HepG2 (cell line): ENCODE results near the gene PALM. TPM values are rescaled to one million over a fixed set of nuclear protein-coding genes. Genes with fewer than 3 reads are reported as not detected.
A peak's percentile ranks its signal among the peaks of the same experiment; 100 is the strongest.

Experiments used
- CCDC6 ChIP-seq: sonication (generic); formaldehyde crosslinking; IDR thresholded peaks from 2 replicates; pipeline ENCODE4 v1.8.1; 2022; ENCODE audit warnings: mild to moderate bottlenecking, missing genetic modification reagents, moderate library complexity
- FOSL2 ChIP-seq: sonication (generic); formaldehyde crosslinking; IDR thresholded peaks from 2 replicates; pipeline ENCODE4 v1.4.0; 2020; ENCODE audit warnings: missing genetic modification reagents
- SMARCC2 ChIP-seq: fragments of 450-650 bp; IDR thresholded peaks from 2 replicates; pipeline ENCODE4 v1.6.1; 2017; ENCODE audit warnings: antibody characterized with exemption, mild to moderate bottlenecking
- SOX6 ChIP-seq, 2 experiments: fragments of 450-650 bp in 1 of 2; sonication (generic) in 1 of 2; formaldehyde crosslinking in 1 of 2; IDR thresholded peaks; 2 replicates each; pipeline versions ENCODE4 v1.4.0 to v1.6.1; 2017 to 2020; ENCODE audit warnings: antibody characterized with exemption in 1 of 2, mild to moderate bottlenecking in 1 of 2, missing genetic modification reagents in 1 of 2
- ZFP37 ChIP-seq: sonication (generic); formaldehyde crosslinking; IDR thresholded peaks from 2 replicates; pipeline ENCODE4 v1.4.0; 2020; ENCODE audit warnings: missing genetic modification reagents, borderline replicate concordance
- ZFP41 ChIP-seq: sonication (generic); formaldehyde crosslinking; IDR thresholded peaks from 2 replicates; pipeline ENCODE4 v1.4.0; 2020; ENCODE audit warnings: mild to moderate bottlenecking, missing genetic modification reagents, borderline replicate concordance
- ZFP82 ChIP-seq: sonication (generic); formaldehyde crosslinking; IDR thresholded peaks from 2 replicates; pipeline ENCODE4 v1.5.1; 2020; ENCODE audit warnings: mild to moderate bottlenecking, missing genetic modification reagents, borderline replicate concordance
- ZNF143 ChIP-seq: sonication (generic); formaldehyde crosslinking; IDR thresholded peaks from 2 replicates; pipeline ENCODE4 v1.4.0; 2020; ENCODE audit warnings: missing genetic modification reagents
- ZNF230 ChIP-seq: sonication (generic); formaldehyde crosslinking; IDR thresholded peaks from 2 replicates; pipeline ENCODE4 v1.4.0; 2020; ENCODE audit warnings: mild to moderate bottlenecking, missing genetic modification reagents
- ZNF788 ChIP-seq: sonication (generic); formaldehyde crosslinking; IDR thresholded peaks from 2 replicates; pipeline ENCODE4 v1.5.0; 2020; ENCODE audit warnings: mild to moderate bottlenecking, missing genetic modification reagents, borderline replicate concordance
- polyA plus RNA-seq, 8 experiments: library from polyadenylated mRNA; depleted of rRNA in 3 of 8; stranded (reverse) in 7 of 8; unstranded in 1 of 8; fragments of >200 nt; fragmentation: Illumina TruSeq in 4 of 8; extraction: Trizol in 4 of 8; gene quantifications; 2 replicates each; pipeline versions ENCODE4 v1.2.1 to v1.2.3, GENCODE V29; 2011 to 2016; ENCODE audit warnings: low read depth in 4 of 8, missing spikeins in 1 of 8, mixed read lengths in 1 of 8; ENCODE audit not compliant: insufficient read depth in 1 of 8
- total RNA-seq, 5 experiments: library from RNA; depleted of rRNA; stranded (reverse); fragments of >200 nt; fragmentation: Illumina TruSeq; extraction: Trizol; gene quantifications; 2 replicates each; pipeline ENCODE4 v1.2.3, GENCODE V29; 2016; ENCODE audit warnings: low read depth in 1 of 5
- TF ChIP-seq, protein P1 (sequence below): sonication (generic); formaldehyde crosslinking; conservative IDR thresholded peaks from 2 replicates; pipeline ENCODE4 v1.4.0; 2020; ENCODE audit warnings: missing genetic modification reagents
- TF ChIP-seq, protein P2 (sequence below): sonication (generic); formaldehyde crosslinking; IDR thresholded peaks from 2 replicates; pipeline ENCODE4 v1.4.0; 2020; ENCODE audit warnings: missing genetic modification reagents, borderline replicate concordance
- TF ChIP-seq, protein P3 (sequence below), 2 experiments: fragments of 450-650 bp in 1 of 2; sonication (generic) in 1 of 2; formaldehyde crosslinking; IDR thresholded peaks; 2 replicates each; pipeline versions ENCODE4 v1.5.0 to v1.8.0; 2020 to 2022; ENCODE audit warnings: mild to moderate bottlenecking in 1 of 2, missing genetic modification reagents in 1 of 2
- TF ChIP-seq, protein P4 (sequence below): fragments of 450-650 bp; IDR thresholded peaks from 2 replicates; pipeline ENCODE4 v1.6.1; 2016
- TF ChIP-seq, protein P5 (sequence below): sonication (generic); formaldehyde crosslinking; IDR thresholded peaks from 2 replicates; pipeline ENCODE4 v1.9.0; 2021; ENCODE audit warnings: missing genetic modification reagents, borderline replicate concordance

Gene PALM
- total and polyA plus RNA-seq, 2 of the 13 experiments (the other 11 are each of a cell fraction or from before 2014, with no cell fraction given): 4.0 to 9.7 TPM

- TF ChIP-seq ZNF788 (0 out of 2 replicates have a peak, but pooled peaks have one; percentile 22), ZFP41 (CRISPR knock-in tag) (no peak), ZNF230 (CRISPR knock-in tag) (no peak), CCDC6 (no peak), ZNF143 (no peak; the same call in 1 of the 2 replicates), SMARCC2 (no peak), FOSL2 (peak; percentile 24; the same call in 1 of the 2 replicates), ZFP82 (CRISPR knock-in tag) (no peak), ZFP37 (CRISPR knock-in tag) (no peak), SOX6 (IDR thresholded peaks at IDR 0.05) (no peak), SOX6 (CRISPR knock-in tag; IDR thresholded peaks at IDR 0.05) (peak; percentile 89)
- TF ChIP-seq, protein P1, sequence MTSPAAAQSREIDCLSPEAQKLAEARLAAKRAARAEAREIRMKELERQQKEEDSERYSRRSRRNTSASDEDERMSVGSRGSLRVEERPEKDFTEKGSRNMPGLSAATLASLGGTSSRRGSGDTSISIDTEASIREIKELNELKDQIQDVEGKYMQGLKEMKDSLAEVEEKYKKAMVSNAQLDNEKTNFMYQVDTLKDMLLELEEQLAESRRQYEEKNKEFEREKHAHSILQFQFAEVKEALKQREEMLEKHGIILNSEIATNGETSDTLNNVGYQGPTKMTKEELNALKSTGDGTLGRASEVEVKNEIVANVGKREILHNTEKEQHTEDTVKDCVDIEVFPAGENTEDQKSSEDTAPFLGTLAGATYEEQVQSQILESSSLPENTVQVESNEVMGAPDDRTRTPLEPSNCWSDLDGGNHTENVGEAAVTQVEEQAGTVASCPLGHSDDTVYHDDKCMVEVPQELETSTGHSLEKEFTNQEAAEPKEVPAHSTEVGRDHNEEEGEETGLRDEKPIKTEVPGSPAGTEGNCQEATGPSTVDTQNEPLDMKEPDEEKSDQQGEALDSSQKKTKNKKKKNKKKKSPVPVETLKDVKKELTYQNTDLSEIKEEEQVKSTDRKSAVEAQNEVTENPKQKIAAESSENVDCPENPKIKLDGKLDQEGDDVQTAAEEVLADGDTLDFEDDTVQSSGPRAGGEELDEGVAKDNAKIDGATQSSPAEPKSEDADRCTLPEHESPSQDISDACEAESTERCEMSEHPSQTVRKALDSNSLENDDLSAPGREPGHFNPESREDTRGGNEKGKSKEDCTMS (CRISPR knock-in tag): no peak
- TF ChIP-seq, protein P2, sequence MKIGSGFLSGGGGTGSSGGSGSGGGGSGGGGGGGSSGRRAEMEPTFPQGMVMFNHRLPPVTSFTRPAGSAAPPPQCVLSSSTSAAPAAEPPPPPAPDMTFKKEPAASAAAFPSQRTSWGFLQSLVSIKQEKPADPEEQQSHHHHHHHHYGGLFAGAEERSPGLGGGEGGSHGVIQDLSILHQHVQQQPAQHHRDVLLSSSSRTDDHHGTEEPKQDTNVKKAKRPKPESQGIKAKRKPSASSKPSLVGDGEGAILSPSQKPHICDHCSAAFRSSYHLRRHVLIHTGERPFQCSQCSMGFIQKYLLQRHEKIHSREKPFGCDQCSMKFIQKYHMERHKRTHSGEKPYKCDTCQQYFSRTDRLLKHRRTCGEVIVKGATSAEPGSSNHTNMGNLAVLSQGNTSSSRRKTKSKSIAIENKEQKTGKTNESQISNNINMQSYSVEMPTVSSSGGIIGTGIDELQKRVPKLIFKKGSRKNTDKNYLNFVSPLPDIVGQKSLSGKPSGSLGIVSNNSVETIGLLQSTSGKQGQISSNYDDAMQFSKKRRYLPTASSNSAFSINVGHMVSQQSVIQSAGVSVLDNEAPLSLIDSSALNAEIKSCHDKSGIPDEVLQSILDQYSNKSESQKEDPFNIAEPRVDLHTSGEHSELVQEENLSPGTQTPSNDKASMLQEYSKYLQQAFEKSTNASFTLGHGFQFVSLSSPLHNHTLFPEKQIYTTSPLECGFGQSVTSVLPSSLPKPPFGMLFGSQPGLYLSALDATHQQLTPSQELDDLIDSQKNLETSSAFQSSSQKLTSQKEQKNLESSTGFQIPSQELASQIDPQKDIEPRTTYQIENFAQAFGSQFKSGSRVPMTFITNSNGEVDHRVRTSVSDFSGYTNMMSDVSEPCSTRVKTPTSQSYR (CRISPR knock-in tag): no peak
- TF ChIP-seq, protein P3, sequence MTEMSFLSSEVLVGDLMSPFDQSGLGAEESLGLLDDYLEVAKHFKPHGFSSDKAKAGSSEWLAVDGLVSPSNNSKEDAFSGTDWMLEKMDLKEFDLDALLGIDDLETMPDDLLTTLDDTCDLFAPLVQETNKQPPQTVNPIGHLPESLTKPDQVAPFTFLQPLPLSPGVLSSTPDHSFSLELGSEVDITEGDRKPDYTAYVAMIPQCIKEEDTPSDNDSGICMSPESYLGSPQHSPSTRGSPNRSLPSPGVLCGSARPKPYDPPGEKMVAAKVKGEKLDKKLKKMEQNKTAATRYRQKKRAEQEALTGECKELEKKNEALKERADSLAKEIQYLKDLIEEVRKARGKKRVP (CRISPR knock-in tag; IDR thresholded peaks at IDR 0.05): no peak
- TF ChIP-seq, protein P4, sequence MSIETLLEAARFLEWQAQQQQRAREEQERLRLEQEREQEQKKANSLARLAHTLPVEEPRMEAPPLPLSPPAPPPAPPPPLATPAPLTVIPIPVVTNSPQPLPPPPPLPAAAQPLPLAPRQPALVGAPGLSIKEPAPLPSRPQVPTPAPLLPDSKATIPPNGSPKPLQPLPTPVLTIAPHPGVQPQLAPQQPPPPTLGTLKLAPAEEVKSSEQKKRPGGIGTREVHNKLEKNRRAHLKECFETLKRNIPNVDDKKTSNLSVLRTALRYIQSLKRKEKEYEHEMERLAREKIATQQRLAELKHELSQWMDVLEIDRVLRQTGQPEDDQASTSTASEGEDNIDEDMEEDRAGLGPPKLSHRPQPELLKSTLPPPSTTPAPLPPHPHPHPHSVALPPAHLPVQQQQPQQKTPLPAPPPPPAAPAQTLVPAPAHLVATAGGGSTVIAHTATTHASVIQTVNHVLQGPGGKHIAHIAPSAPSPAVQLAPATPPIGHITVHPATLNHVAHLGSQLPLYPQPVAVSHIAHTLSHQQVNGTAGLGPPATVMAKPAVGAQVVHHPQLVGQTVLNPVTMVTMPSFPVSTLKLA: no peak
- TF ChIP-seq, protein P5, sequence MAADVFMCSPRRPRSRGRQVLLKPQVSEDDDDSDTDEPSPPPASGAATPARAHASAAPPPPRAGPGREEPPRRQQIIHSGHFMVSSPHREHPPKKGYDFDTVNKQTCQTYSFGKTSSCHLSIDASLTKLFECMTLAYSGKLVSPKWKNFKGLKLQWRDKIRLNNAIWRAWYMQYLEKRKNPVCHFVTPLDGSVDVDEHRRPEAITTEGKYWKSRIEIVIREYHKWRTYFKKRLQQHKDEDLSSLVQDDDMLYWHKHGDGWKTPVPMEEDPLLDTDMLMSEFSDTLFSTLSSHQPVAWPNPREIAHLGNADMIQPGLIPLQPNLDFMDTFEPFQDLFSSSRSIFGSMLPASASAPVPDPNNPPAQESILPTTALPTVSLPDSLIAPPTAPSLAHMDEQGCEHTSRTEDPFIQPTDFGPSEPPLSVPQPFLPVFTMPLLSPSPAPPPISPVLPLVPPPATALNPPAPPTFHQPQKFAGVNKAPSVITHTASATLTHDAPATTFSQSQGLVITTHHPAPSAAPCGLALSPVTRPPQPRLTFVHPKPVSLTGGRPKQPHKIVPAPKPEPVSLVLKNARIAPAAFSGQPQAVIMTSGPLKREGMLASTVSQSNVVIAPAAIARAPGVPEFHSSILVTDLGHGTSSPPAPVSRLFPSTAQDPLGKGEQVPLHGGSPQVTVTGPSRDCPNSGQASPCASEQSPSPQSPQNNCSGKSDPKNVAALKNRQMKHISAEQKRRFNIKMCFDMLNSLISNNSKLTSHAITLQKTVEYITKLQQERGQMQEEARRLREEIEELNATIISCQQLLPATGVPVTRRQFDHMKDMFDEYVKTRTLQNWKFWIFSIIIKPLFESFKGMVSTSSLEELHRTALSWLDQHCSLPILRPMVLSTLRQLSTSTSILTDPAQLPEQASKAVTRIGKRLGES: no peak
These were observed 73.6 kb downstream of the PALM start (continued) for GRCh38 chr19:782185-782877.
